VCaP (cell line): ENCODE data around the gene PHLDB1.
"Not testable (repeated sequence)": the region's sequence is repeated elsewhere in the genome, so short reads cannot be mapped to it uniquely, and the experiment has no call there.

Source experiments
- H3K27ac ChIP-seq: fragments of 450-650 bp; 2 replicates; pipeline ENCODE4 v1.5.1; 2017
- CTCF ChIP-seq: fragments of 450-650 bp; conservative IDR thresholded peaks from 2 replicates; pipeline ENCODE4 v1.5.1; 2017; ENCODE audit warnings: mild to moderate bottlenecking, moderate library complexity

The PHLDB1 gene

GRCh38 chr11:118606844-118607228 is 579 bp upstream of the PHLDB1 start:
- no peak for TF ChIP-seq CTCF
- no peak overlapping the region for H3K27ac ChIP-seq

- no peak for TF ChIP-seq CTCF
- peak overlapping the region; percentile 65; the same call in 1 of the 2 replicates for H3K27ac ChIP-seq
Observed at GRCh38 chr11:118608360-118609227, 1.2 kb downstream of the PHLDB1 start.

DNA sequence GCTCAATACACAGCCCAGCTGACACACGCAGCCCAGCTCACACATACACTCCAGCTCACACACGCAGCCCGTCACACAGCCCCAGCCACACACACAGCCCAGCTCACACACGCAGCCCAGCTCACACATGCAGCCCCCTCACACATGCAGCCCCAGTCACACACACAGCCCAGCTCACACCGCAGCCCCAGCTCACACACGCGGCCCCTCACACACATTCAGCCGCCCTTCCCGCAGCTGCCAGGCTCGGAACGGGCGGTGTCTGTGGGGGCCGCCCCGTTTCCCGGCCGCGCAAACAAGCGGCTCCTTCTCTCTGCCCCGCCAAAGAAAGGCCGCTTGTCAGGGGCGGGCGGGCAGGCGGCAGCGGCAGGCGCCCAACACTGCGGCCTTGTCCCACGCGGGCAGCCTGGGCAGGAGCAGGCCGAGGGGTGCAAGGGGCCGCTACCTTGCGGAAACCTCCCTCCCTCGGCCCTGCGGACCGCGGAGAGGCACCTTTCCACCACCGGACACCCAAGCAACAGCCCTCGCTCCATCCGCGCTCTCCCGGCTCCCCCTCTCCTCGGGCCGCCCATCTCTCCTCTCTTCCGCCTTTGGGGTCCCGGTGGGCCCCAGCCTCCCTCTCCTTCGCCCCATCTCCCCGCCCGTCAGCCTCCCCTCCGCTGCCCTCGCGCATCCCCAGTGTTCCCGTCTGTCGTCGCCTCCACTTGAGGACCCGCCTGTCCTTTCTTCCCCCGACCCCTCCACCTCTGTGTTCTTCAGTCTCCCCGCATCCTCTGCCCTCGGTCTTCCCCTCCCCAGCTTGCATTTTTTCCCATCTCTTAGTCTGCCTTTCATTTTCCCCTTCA is 2.2 kb downstream of the PHLDB1 start:
- no peak overlapping the region for H3K27ac ChIP-seq
- TF ChIP-seq CTCF = no peak

GRCh38 chr11:118610225-118610772 is 2.9 kb downstream of the PHLDB1 start:
- no peak for TF ChIP-seq CTCF

GRCh38 chr11:118610773-118611432 is 3.5 kb downstream of the PHLDB1 start:
- TF ChIP-seq CTCF = peak; percentile 28
- no peak overlapping the region for H3K27ac ChIP-seq

More at GRCh38 chr11:118610225-118610772, 2.9 kb downstream of the PHLDB1 start:
- H3K27ac ChIP-seq = no peak overlapping the region

DNA sequence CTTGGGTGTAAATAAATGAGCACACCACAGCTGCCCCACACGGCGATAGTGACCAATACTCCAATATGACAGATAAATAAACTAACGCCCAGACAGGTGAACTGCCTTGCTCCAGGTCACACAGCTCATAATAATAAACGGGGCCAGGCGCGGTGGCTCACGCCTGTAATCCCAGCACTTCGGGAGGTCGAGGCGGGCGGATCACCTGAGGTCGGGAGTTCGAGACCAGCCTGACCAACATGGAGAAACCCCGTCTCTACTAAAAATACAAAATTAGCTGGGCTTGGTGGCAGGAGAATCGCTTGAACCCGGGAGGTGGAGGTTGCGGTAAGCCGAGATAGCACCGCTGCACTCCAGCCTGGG is 4.0 kb downstream of the PHLDB1 start:
- H3K27ac ChIP-seq = not testable (repeated sequence)

GRCh38 chr11:118612378-118612777 is 5.0 kb downstream of the PHLDB1 start:
- TF ChIP-seq CTCF = no peak
- no peak overlapping the region for H3K27ac ChIP-seq
